NCI-H446 treated with DMSO at 0.1 percent for 48 hours (cell line): ENCODE results near the gene SPAST.
"Not testable (repeated sequence)": the region's sequence is repeated elsewhere in the genome, so short reads cannot be mapped to it uniquely, and the experiment has no call there.

Source experiments
- DNase-seq: peaks from one replicate; lab custom pipeline; 2025; lab: John Stamatoyannopoulos, UW

Gene SPAST, protein sequence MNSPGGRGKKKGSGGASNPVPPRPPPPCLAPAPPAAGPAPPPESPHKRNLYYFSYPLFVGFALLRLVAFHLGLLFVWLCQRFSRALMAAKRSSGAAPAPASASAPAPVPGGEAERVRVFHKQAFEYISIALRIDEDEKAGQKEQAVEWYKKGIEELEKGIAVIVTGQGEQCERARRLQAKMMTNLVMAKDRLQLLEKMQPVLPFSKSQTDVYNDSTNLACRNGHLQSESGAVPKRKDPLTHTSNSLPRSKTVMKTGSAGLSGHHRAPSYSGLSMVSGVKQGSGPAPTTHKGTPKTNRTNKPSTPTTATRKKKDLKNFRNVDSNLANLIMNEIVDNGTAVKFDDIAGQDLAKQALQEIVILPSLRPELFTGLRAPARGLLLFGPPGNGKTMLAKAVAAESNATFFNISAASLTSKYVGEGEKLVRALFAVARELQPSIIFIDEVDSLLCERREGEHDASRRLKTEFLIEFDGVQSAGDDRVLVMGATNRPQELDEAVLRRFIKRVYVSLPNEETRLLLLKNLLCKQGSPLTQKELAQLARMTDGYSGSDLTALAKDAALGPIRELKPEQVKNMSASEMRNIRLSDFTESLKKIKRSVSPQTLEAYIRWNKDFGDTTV

GRCh38 chr2:32063310-32064020 lies at the start of gene SPAST:
SPAST (plus strand) TSS chr2:32063556; CDS start chr2:32063832, 276 bp downstream.
- peak; percentile 96 for DNase-seq

- DNase-seq, result not testable (repeated sequence)
Observed at GRCh38 chr2:32018789-32019482, 44.4 kb upstream of the SPAST start.

- not testable (repeated sequence) for DNase-seq
Observed at GRCh38 chr2:32034198-32034887, 29.0 kb upstream of the SPAST start.

DNA sequence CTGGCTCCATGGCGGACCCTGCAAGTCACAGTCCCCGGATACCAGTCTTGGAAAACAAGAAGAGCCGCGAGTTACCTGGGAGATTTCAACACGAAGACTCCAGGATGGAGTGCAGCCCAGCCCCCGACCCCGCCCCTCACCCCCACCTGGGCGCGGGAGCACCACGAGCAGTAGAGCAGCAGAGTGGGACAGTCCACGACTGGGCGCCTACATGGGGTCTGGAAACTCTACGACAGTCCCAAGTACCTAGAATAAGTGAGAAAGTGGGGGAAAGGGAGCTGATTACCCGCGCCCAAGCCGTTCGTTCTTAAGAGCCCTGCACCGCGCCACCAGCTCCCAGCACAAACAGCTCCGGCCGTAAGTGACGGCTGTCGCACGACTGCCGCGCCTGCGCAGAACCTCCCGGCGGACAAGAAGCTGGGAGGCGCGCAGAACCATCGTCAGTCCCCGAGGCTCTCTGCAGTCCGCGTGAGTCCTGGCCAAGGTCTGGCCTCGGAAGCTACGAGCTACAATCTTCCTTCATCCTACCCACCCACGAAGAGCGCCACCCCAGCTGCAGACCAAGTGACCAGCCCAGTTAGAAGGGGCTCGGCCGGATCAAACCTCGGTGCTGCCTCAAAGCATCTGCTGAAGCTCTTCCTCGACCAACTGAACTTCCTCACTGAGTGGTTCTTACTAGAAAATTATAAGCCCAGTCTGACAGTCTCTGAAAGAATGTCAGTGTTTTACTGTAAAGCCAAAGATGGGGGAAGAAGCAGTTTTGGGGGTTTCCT lies 23.7 kb upstream of the SPAST start, which contains the start of gene DPY30:
TSS of gene DPY30 (minus strand) at position 359 of the 773 bp plus-strand sequence. CDS start at position 10, 349 bp downstream.
- DNase-seq, result peak; percentile 82

DNA sequence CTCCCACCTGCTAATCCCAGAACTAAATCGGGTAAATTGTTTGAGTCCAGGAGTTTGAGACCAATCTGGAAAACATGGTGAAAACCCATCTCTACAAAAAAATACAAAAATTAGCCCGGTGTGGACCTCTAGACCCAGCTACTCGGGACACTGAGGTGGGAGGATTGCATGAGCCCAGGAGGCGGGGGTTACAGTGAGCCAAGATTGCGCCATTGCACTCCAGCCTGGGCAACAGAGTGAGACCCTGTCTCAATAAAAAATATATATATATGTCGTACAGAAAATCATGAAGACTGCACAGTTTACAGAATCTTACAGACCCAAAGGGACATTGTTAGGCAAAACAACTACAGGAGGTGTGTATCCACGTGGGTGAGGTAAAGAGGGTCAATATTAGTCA lies 19.8 kb upstream of the SPAST start:
- DNase-seq, result no peak

DNA sequence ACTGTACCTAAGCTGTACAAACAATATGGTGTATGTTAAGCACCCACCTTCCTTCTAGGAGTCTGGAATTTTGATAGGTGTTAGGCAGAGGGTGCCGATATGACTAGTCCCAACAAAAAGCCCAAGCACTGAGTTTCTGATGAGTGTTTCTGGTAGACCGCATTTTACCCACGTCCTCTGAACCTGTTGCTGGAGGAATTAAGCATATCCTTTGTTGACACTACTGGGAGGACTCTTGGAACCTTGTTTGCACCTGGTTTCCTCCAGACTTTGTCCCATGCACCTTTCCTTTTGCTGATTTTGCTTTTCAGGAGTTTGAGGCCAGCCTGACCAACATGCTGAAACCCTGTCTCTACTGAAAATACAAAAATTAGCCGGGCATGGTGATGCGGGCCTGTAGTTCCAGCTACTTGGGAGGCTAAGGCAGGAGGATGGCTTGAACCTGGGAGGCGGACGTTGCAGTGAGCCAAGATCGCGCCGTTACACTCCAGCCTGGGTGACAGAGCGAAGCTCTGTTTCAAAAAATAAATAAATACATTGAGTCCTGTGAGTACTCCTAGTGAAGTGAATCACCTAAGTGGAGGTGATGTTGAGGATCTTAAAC lies 11.4 kb upstream of the SPAST start:
- no peak for DNase-seq

DNA sequence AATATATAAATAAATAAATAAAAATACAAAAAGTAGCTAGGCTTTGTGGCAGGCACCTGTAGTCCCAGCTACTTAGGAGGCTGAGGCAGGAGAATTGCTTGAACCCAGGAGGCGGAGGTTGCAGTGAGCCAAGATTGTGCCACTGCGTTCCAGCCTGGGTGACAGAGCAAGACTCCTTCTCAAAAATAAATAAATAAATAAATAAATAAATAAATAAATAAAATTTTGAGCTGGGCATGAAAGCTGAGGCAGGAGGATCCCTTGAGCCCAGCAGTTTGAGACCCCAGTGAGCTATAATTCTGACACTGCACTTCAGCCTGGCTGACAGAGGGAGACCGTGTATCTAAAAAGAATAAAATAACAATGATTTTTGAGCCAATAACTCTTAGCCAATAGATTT lies 8.8 kb upstream of the SPAST start:
- DNase-seq, result not testable (repeated sequence)

DNA sequence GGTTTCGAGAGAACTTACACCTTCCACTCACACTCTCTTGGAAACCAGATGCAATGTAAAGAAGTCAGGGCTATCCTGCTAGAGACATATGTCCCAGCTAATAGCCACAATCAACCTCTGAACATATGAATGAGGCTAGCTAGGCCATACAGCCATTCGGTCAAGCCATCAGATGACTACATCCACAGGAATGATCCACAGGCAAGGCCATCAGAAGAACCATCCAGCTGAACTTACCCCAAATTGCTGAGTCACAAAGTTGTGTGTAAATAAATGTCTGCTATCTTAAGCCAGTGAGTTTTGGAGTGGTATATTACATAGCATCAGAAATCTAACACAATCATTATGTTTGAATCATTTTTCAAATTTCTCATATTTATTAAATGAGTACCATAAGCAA lies 5.2 kb upstream of the SPAST start:
- DNase-seq, result no peak

DNA sequence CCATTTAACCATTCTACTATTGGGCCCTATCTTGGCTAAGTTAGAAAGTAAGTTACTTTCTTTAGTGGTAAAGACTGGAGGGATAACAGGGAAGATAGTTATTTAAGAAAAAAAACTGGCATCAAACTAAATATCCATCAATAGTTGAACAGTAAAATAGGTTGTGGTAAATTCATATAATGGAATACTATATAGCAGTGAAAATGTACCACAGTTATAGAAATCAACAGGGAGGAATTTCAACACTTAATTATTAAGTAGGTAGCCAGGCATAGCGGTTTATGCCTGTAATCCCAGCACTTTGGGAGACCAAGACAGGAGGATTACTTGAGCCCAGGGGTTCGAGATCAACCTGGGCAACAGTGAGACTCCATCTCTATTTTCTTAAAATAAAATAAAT lies 3.1 kb upstream of the SPAST start:
- no peak for DNase-seq

GRCh38 chr2:32061430-32061829 lies 1.9 kb upstream of the SPAST start:
- no peak for DNase-seq

- no peak for DNase-seq
Observed at GRCh38 chr2:32061973-32062861, 1.1 kb upstream of the SPAST start.

DNA sequence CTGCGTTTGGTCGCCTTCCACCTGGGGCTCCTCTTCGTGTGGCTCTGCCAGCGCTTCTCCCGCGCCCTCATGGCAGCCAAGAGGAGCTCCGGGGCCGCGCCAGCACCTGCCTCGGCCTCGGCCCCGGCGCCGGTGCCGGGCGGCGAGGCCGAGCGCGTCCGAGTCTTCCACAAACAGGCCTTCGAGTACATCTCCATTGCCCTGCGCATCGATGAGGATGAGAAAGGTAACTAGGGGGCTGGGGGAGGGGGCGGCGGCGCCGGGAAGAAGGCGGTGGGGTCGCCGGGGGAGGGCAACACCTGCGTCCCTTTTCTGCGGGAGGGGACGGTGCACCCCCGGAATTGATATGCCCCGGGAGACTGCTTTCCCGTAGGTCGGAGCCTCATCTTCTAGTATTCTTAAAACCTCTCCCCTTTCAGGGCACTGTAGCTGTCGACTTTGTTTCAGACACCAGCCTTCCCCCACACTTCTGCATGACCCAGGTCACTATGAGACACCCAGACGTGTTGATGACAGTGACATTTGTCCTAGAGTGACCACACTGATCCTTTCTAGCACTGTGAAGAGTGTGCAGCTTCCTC lies 755 bp downstream of the SPAST start:
- DNase-seq, result no peak

GRCh38 chr2:32064713-32065112 lies 1.4 kb downstream of the SPAST start:
- DNase-seq, result no peak

- no peak for DNase-seq
Observed at GRCh38 chr2:32067549-32067948, 4.2 kb downstream of the SPAST start.

DNA sequence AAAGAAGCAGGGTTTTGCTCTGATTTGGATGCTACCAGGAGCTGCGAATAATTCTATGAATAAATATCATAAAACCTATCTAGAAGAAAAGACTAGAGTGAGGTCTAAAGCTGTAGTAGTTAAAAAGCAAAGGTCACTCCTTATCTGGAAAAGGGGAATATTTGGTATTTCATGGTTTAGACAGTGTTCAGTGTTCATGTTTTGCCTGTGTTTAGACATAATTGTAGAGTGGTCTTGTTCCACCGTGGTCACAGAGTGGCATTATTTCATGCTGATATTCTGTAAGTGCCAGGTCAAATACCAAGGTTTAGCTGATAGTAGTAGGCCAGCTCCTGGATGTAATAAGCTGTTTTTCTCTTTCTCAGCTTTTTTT lies 10.8 kb downstream of the SPAST start:
- DNase-seq, result no peak

DNA sequence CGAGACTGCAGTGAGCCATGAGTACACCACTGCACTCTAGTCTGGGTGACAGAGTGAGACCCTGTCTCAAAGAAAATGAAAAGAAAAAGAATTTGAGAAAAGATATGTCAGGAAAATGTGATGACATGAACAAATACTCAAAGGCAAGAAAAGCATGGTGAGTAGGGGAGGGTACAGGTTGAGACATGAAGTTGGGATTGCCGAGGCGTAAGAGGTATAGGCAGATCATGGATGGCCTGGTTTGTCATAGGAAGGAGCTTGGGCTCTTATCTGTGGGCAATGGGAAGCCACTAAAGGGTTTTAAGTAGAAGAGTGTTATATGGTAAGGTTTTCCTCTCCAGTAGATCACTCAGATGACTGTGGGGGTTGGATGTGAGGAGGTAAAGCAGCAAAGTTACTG lies 32.3 kb downstream of the SPAST start:
- DNase-seq, result no peak

GRCh38 chr2:32108111-32108510 lies 44.8 kb downstream of the SPAST start:
- no peak for DNase-seq

DNA sequence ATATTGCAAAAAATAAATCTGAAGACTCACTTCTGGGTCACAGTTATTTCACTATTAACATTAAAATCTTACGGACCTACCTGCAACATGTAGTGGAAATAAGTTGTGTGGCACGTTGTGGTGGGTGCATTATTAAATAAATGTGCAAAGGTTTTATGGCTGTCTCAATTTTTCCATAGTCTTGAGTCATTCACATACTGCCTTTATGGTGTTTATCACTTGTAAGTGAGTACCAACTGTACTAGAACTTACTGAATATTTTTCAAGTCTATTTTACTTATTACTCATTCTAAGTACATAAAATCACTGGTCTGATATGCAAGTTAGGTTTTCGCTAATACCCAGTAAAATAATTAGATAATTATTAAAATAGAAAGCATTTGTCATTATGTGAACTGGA lies 54.7 kb downstream of the SPAST start:
- no peak for DNase-seq

- DNase-seq, result no peak
Observed at GRCh38 chr2:32119161-32119560, 55.8 kb downstream of the SPAST start.
